Body of pancreas (tissue), 4 donors: ENCODE data around the gene XIAP.

Source experiments
- POLR2A ChIP-seq, 3 donors: fragments of 450-650 bp; IDR thresholded peaks; one replicate each; pipeline ENCODE4 v1.6.1; 2016; ENCODE audit warnings: antibody characterized with exemption in 3 of 3, mild to moderate bottlenecking in 2 of 3
- TF ChIP-seq, protein P1 (sequence below), 7 experiments: fragments of 450-650 bp in 4 of 7; fragments of 200-600 bp in 3 of 7; sonication (generic) in 3 of 7; IDR thresholded peaks; one replicate each; pipeline ENCODE4 v1.5.1; 2016 to 2019; ENCODE audit warnings: antibody characterized with exemption in 7 of 7

- TF ChIP-seq, protein P1, sequence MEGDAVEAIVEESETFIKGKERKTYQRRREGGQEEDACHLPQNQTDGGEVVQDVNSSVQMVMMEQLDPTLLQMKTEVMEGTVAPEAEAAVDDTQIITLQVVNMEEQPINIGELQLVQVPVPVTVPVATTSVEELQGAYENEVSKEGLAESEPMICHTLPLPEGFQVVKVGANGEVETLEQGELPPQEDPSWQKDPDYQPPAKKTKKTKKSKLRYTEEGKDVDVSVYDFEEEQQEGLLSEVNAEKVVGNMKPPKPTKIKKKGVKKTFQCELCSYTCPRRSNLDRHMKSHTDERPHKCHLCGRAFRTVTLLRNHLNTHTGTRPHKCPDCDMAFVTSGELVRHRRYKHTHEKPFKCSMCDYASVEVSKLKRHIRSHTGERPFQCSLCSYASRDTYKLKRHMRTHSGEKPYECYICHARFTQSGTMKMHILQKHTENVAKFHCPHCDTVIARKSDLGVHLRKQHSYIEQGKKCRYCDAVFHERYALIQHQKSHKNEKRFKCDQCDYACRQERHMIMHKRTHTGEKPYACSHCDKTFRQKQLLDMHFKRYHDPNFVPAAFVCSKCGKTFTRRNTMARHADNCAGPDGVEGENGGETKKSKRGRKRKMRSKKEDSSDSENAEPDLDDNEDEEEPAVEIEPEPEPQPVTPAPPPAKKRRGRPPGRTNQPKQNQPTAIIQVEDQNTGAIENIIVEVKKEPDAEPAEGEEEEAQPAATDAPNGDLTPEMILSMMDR (IDR thresholded peaks at IDR 0.05), result no peak
- TF ChIP-seq POLR2A (IDR thresholded peaks at IDR 0.05), result no peak
These were observed 60.4 kb downstream of the XIAP start for GRCh38 chrX:123920105-123920785.
